ENCODE data around the gene GGN.
"Not testable (repeated sequence)": the region's sequence is repeated elsewhere in the genome, so short reads cannot be mapped to it uniquely, and the experiment has no call there.

The GGN gene

GRCh38 chr19:38360839-38361631 lies 26.8 kb downstream of the GGN start:
- DNase-seq: no peak

- no peak for DNase-seq
Observed at GRCh38 chr19:38360351-38360750, 27.5 kb downstream of the GGN start.

DNA sequence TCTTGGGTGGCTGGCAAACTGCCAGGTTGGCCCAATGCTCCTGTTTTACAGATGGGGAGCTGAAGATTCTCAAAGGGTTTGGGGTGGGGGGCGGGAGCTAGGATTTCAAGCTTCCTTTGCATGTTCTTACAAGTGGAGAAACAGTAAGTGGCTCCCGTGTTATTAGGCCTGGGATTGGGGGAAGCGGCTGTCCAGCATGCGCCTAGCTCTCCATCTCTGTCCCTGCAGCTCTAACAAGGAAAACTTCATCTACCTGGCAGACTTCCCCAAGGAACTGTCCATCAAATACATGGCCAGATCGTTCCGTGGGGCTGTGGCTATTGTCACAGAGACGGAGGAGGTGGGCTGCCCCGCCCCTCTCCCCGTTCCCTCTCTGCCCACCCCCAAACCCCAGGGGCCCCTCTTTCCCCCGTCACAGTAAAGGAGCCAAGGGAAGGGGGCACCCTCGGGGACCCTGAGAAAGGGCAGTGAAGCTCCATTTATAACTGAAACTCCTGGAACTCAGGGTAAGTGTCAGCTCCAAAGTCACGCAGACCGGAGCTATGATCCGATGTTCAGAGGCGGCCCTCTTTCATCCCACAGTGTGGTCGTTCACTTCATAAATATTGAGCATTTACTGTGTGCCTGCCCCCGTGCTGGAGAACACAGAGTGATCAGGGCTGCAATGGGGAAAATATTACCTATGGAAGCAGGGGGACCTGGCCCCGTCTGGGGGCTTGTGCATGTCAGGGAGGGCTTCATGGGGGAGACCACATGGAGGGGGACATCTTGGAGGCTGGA lies 28.4 kb downstream of the GGN start:
- DNase-seq: no peak

- DNase-seq: no peak
Observed at GRCh38 chr19:38358071-38358470, 29.8 kb downstream of the GGN start.

- no peak for DNase-seq
Observed at GRCh38 chr19:38355728-38356725, 31.8 kb downstream of the GGN start.

DNA sequence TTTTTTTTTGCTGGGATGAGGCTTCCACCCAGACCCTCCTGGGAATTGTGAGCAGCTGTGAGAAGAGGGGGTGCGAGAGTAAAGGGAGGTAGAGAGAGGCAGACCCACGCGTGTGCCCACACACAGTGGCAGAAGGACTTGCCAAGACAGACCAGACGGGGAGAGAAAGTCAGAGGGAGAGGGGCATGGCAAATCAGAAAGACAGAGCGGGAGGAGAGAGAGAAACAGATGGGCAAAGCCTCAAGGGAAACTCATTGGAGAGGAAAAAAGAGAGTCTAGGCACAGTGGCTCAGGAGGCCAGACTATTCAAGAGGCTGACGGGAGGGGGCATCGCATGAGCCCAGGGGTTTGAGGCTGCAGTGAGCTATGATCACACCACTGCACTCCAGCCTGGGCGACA lies 35.2 kb downstream of the GGN start:
- DNase-seq: no peak

GRCh38 chr19:38351865-38352395 lies 35.9 kb downstream of the GGN start:
- DNase-seq: no peak

DNA sequence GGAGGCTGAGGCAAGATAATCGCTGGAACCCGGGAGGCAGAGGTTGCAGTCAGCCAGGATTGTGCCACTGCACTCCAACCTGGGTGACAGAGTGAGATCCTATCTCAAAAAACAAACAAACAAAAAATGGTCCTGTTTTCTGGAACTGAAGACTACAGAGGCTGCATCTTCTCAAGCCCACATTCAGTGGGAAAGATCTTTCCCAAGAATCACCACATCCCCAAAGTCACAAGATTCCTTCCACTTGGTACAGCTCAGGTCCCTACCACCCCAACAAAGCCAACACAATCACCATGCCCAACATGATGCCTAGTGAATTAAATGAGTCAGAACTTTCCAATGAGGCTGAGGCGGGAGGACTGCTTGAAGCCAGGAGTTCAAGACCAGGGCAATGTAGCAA lies 37.0 kb downstream of the GGN start:
- DNase-seq: no peak

GRCh38 chr19:38346837-38347236 lies 41.0 kb downstream of the GGN start:
- DNase-seq: no peak

GRCh38 chr19:38340927-38341326 lies 46.9 kb downstream of the GGN start:
- no peak for DNase-seq

DNA sequence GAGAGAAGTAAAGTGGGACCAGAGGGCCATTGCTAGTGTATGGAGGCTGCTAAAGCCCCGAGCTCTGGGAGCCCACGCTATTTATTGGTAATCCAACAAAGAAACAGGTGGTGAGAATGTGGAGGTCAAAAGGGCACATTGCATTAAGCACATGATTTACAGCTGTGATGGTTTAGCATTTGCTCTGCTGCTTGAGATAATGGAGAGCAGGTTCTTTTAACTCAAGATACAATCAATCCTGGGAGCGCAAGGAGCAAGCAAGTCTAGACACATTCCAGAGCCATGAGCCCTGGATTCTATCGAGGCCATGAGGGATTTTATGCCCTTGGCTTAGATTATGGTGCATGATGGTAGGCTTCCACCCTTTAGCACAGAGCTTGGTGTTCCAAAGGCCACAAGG lies 48.8 kb downstream of the GGN start:
- not testable (repeated sequence) for DNase-seq

DNA sequence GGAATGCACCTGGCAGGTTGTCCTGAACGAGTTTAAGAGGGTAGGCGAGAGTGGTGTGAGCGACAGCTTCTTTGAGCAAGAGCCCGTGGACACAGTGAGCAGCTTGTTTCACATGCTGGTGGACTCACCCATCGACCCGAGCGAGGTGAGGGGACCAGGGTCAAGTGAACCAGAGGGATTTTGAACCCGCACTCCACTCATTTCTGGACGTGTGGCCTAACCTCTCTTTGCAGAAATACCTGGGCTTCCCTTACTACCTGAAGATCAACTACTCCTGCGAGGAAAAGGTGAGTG lies 50.5 kb downstream of the GGN start:
- no peak for DNase-seq

DNA sequence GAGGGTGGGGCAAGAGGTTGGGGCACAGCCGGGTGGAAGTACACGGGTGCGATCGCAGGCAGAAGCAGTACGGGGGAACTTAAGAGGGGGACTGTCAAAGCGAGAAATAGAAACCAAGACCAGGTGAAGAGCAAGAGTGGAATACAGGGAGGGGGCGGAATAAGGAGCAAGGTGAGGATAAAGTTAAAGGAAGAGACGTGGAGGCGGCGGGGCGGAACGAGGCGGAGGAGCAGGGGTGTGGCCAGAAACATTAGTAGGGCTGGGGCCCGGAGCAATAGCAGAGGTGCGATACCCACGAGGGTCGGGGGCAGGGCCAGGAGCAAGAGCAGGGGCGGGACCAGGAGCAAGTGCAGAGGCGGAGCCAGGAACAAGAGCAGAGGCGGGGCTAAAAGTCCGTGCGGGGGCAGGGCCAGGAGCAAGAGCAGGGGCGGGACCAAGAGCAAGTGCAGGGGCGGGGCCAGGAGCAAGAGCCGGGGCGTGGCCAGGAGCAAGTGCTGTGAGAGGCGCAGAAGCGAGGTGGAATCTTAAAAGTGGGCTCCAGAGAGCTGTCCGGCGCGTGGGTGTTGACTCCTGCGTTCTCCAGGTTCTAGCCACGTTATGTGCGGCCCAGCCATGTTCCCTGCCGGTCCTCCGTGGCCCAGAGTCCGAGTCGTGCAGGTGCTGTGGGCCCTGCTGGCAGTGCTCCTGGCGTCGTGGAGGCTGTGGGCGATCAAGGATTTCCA lies 51.0 kb downstream of the GGN start:
- peak; percentile 95 for DNase-seq

GRCh38 chr19:38335949-38336637 lies 51.7 kb downstream of the GGN start:
- DNase-seq: peak; percentile 97
